Adipocyte (in vitro differentiated cells): ENCODE measurements around the gene COL15A1.
A peak's percentile ranks its signal among the peaks of the same experiment; 100 is the strongest.
"Not testable (repeated sequence)": the region's sequence is repeated elsewhere in the genome, so short reads cannot be mapped to it uniquely, and the experiment has no call there.

Source experiments
- DNase-seq: peaks from one replicate; pipeline ENCODE4 v3.0.0-alpha.2; 2015; ENCODE audit warnings: low read depth
- H3K27me3 ChIP-seq: replicated peaks from 2 replicates; pipeline ENCODE4 v1.7.0; 2013; ENCODE audit warnings: mild to moderate bottlenecking, low read length, moderate library complexity; ENCODE audit not compliant: control insufficient read depth, insufficient read depth
- H3K36me3 ChIP-seq: 2 replicates; pipeline ENCODE4 v1.7.0; 2013; ENCODE audit warnings: low read length, mild to moderate bottlenecking, moderate library complexity; ENCODE audit not compliant: control insufficient read depth, insufficient read depth, severe bottlenecking
- H3K4me1 ChIP-seq: 2 replicates; pipeline ENCODE4 v1.7.0; 2013; ENCODE audit warnings: mild to moderate bottlenecking, low read length, moderate library complexity; ENCODE audit not compliant: control insufficient read depth, insufficient read depth
- H3K4me3 ChIP-seq: 2 replicates; pipeline ENCODE4 v1.7.0; 2013; ENCODE audit warnings: mild to moderate bottlenecking, low read length, moderate library complexity
- H3K9ac ChIP-seq: 2 replicates; pipeline ENCODE4 v1.7.0; 2013; ENCODE audit warnings: mild to moderate bottlenecking, low read length, moderate library complexity
- H3K9me3 ChIP-seq: 2 replicates; pipeline ENCODE4 v1.7.0; 2013; ENCODE audit warnings: mild to moderate bottlenecking, low read length, moderate library complexity; ENCODE audit not compliant: control insufficient read depth

COL15A1 gene

GRCh38 chr9:99099806-99100585 lies 156.3 kb downstream of the COL15A1 start:
- H3K27me3 ChIP-seq, H3K36me3 ChIP-seq, H3K9me3 ChIP-seq, H3K9ac ChIP-seq, H3K4me3 ChIP-seq, DNase-seq: not testable (repeated sequence)
- H3K4me1 ChIP-seq: peaks cover 14% of the 10 kb centered on the region

- Histone ChIP-seq H3K4me3 (no peak overlapping the region), H3K36me3 (no peaks in the 10 kb centered on the region), H3K27me3 (peaks cover 2% of the 10 kb centered on the region), H3K9ac (no peak overlapping the region), H3K9me3 (no peaks in the 10 kb centered on the region), H3K4me1 (peaks cover 16% of the 10 kb centered on the region)
- DNase-seq: no peak
Observed at GRCh38 chr9:99101271-99101670, 157.6 kb downstream of the COL15A1 start.

DNA sequence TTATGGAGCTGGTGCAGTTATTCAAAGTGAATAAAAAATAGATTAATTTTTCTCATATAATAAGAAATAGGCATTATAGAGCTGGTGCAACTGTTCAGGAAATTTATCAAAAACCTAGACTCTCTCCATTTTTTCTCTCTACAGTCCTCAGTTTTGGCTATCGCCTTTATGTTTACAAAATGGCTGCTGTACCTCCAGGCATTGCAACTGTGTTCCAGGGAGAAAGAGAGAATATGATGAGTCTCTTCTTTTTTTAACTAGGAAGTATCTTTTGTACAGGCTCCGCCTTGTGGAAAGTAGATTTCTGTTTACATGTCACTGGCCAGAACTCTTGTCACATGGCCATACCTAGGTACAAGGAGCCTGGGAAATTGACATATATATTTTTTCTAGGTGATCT lies 158.1 kb downstream of the COL15A1 start:
- no peaks in the 10 kb centered on the region for H3K27me3 ChIP-seq
- H3K9ac ChIP-seq: no peak overlapping the region
- H3K4me3 ChIP-seq: no peak overlapping the region
- peaks cover 22% of the 10 kb centered on the region for H3K4me1 ChIP-seq
- no peaks in the 10 kb centered on the region for H3K36me3 ChIP-seq
- H3K9me3 ChIP-seq: no peaks in the 10 kb centered on the region
- DNase-seq: no peak

DNA sequence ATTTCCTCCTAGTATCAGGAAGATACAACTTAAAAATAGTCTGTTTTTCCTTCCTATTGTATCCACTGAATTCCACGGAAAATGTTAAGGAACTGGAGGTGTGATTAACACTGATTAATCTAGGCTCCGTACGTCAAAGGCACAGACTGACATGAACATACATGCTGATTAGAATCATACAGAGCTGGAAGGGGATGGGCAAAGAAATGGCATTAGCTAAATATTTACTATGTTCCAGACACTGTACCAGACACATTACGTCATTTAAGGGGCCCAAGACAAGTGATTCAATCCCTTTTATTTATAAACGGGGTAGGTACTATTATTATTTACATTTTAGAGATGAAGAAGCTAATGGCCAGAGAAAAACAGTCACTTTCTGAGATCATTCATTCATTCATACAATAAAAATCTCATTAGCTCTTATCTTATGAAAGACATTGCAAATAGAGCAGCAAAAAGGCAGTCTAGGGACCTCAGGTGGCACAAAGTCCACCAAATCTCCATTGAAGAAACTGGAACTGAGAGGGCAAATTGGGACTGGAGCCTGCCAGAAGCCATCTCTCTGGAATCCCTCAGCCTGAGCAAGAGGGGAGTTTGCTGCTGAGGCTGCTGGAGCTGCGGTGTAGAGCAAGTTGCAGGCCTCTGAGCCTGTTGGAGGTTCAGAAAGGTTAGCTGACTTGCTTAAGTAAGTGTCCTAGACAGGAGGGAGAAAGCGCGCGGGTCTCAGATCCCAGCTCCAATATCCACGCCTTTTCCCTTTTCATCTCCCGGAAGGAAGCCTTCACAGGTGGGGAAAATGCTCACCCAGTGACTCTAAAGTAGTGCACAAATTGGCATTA lies 159.6 kb downstream of the COL15A1 start:
- DNase-seq: peak; percentile 24
- no peaks in the 10 kb centered on the region for H3K27me3 ChIP-seq
- H3K9me3 ChIP-seq: no peaks in the 10 kb centered on the region
- peaks cover 36% of the 10 kb centered on the region for H3K4me1 ChIP-seq
- H3K4me3 ChIP-seq: peak overlapping the region; percentile 86
- H3K9ac ChIP-seq: peak overlapping the region; percentile 87
- H3K36me3 ChIP-seq: no peaks in the 10 kb centered on the region

DNA sequence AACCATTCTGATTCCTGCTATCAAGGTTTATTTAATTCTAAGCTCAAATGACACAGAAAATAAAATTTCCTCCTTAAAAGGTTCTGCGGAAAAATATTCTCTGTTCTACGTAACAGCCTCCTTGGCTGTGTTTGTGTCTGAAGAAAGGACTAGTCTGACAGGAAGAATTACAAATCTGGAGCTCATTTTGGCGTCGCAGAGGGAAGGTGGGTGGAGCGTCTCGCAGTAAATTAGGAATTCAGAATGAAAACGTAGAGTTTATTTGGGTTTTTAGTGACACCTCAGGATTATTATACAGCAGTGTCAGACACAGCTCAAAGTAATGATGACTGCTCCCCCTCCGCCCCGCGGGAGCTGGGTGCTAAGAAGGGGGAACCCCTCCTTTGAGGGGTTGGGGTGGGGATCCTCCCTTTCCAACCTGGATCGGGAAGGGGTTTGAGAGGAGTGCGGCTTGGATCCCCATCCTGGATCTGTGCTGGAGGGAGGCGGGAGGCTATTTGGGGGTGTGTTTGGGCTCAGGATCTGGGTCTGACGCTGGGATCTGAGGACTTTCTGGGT lies 160.3 kb downstream of the COL15A1 start:
- Histone ChIP-seq H3K36me3 (no peaks in the 10 kb centered on the region), H3K4me1 (peaks cover 43% of the 10 kb centered on the region), H3K9ac (peak overlapping the region; percentile 87), H3K9me3 (no peaks in the 10 kb centered on the region), H3K27me3 (no peaks in the 10 kb centered on the region), H3K4me3 (peak overlapping the region; percentile 86)
- peak; percentile 79 for DNase-seq

- Histone ChIP-seq H3K36me3 (no peaks in the 10 kb centered on the region), H3K27me3 (no peaks in the 10 kb centered on the region), H3K4me3 (peak within 1 kb of the TSS; percentile 89), H3K4me1 (peaks cover 48% of the 10 kb centered on the region), H3K9me3 (no peaks in the 10 kb centered on the region), H3K9ac (peak within 1 kb of the TSS; percentile 90)
- peak; percentile 98 for DNase-seq
Observed at GRCh38 chr9:99104459-99105151, 160.9 kb downstream of the COL15A1 start, which contains the start of gene TGFBR1. Gene TGFBR1, plus strand, starts transcription at chr9:99105113. Its CDS starts 93 bp downstream, at chr9:99105206.

- Histone ChIP-seq H3K36me3 (no peaks in the 10 kb centered on the region), H3K4me3 (peak overlapping the region; percentile 89), H3K9ac (peak overlapping the region; percentile 90), H3K9me3 (no peaks in the 10 kb centered on the region), H3K27me3 (no peaks in the 10 kb centered on the region), H3K4me1 (peaks cover 53% of the 10 kb centered on the region)
- peak; percentile 90 for DNase-seq
Observed at GRCh38 chr9:99105152-99106043, 161.7 kb downstream of the COL15A1 start.

DNA sequence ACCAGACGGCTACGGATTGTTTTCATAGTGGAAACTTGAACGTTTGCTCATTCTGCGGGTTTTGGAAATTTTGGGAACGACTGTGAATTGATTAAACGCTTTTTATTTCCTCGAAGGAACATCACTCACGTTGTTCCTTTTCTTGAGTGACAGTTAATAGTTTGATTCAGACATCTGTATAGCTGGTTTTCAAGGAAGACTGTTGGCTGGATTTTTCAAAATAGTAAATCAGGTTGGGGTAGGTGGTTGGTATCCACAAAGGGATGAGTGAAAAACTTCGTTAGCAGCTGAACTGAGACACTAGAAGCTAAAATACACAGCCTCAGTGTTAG lies 162.3 kb downstream of the COL15A1 start:
- Histone ChIP-seq H3K9ac (peak overlapping the region; percentile 90), H3K27me3 (no peaks in the 10 kb centered on the region), H3K4me1 (peaks cover 53% of the 10 kb centered on the region), H3K4me3 (peak overlapping the region; percentile 89), H3K9me3 (no peaks in the 10 kb centered on the region), H3K36me3 (no peaks in the 10 kb centered on the region)
- no peak for DNase-seq

DNA sequence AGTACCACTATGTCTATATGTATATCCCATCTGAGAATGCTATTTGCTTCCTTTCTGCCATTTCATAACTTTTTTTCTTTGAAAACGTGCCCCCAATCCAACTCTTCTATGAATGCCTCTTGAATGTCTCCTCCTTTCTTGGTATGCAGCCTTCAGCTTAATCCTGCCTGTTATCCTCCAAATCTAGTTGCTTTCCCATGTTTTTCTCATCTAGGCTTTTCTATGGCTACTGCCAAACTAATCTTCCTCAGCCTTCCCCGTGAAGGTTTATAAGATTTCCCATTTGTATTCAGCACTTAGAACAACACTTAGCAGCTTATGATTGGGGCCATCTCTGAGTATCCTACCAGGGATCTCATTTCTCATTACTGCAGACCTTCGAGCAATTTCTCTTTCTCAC lies 163.7 kb downstream of the COL15A1 start:
- H3K4me1 ChIP-seq: peaks cover 53% of the 10 kb centered on the region
- H3K4me3 ChIP-seq: no peak overlapping the region
- DNase-seq: peak; percentile 30

GRCh38 chr9:99108131-99108530 lies 164.4 kb downstream of the COL15A1 start:
- Histone ChIP-seq H3K4me3 (no peak overlapping the region), H3K36me3 (no peaks in the 10 kb centered on the region), H3K9ac (no peak overlapping the region), H3K27me3 (no peaks in the 10 kb centered on the region), H3K4me1 (peaks cover 51% of the 10 kb centered on the region), H3K9me3 (no peaks in the 10 kb centered on the region)
- no peak for DNase-seq

More for the DNA sequence above, 163.7 kb downstream of the COL15A1 start:
- H3K9ac ChIP-seq: no peak overlapping the region
- H3K27me3 ChIP-seq: no peaks in the 10 kb centered on the region
- H3K36me3 ChIP-seq: no peaks in the 10 kb centered on the region
- no peaks in the 10 kb centered on the region for H3K9me3 ChIP-seq
